HCT116 (cell line): ENCODE results near the gene TNFRSF8. TPM values are rescaled to one million over a fixed set of nuclear protein-coding genes. Genes with fewer than 3 reads are reported as not detected.
A peak's percentile ranks its signal among the peaks of the same experiment; 100 is the strongest.

ENCODE experiments used
- ATAC-seq: fragments of 200-7000 bp; cut with Tn5 transposase; 2 replicates; pipeline ENCODE4 v1.9.1; 2020; ENCODE audit warnings: mild to moderate bottlenecking, moderate library complexity
- BruUV-seq: library from RNA; stranded (reverse); fragments of 400-500 nt; replicated peaks from 2 replicates; lab custom pipeline; 2021; lab: Mats Ljungman, UMichigan
- CTCF ChIA-PET: fragments of 300-600 bp; sonication (Branson Sonifier 250); formaldehyde crosslinking; loops from one replicate; lab custom pipeline; 2021; ENCODE audit warnings: antibody characterized with exemption; lab: Charles Lee
- POLR2A ChIA-PET: fragments of 300-600, 350-600 bp; sonication (Branson Sonifier 250); formaldehyde crosslinking; loops from one replicate; lab custom pipeline; 2021; ENCODE audit warnings: antibody characterized with exemption; lab: Charles Lee
- RAD21 ChIA-PET, 2 experiments: fragments of 300-600 bp; sonication (Branson Sonifier 250); formaldehyde crosslinking; loops; one replicate each; lab custom pipeline; 2023; ENCODE audit warnings: low total read pairs in 2 of 2; ENCODE audit not compliant: uncharacterized antibody in 2 of 2, unreplicated experiment in 2 of 2, low non-redundant PET in 1 of 2; lab: Charles Lee
- DNase-seq: peaks from one replicate; pipeline ENCODE4 v3.0.0-alpha.2; 2010; ENCODE audit warnings: low read depth, low spot score
- H2AFZ ChIP-seq: fragments of 200-600 bp; shearing (Covaris generic), sonication (generic); 2 replicates; pipeline ENCODE4 v1.6.1; 2017; ENCODE audit warnings: low read depth, mixed run types, mixed read lengths, antibody characterized with exemption, low read length; ENCODE audit not compliant: poor library complexity, severe bottlenecking
- H3K27ac ChIP-seq: 2 replicates; pipeline ENCODE4 v1.5.1; 2012; ENCODE audit warnings: low read depth, low read length
- H3K27me3 ChIP-seq: fragments of 200-600 bp; sonication (generic); 2 replicates; pipeline ENCODE4 v1.6.1; 2016; ENCODE audit warnings: mixed run types, low read length, mixed read lengths; ENCODE audit not compliant: insufficient read depth
- H3K36me3 ChIP-seq, 2 experiments: fragments of 200-500 bp in 1 of 2; fragments of 200-600 bp in 1 of 2; sonication (Bioruptor generic) in 1 of 2; sonication (generic) in 1 of 2; 2 replicates each; pipeline versions ENCODE4 v1.5.1 to v1.6.1; 2014 to 2016; ENCODE audit warnings: low read length in 2 of 2, inconsistent platforms in 1 of 2, mixed read lengths in 1 of 2, mixed run types in 1 of 2; ENCODE audit not compliant: insufficient read depth in 2 of 2, control insufficient read depth in 1 of 2
- H3K4me1 ChIP-seq, 2 experiments: fragments of 200-600 bp in 1 of 2; sonication (generic) in 1 of 2; 2 replicates each; pipeline versions ENCODE4 v1.5.1 to v1.6.1; 2012 to 2017; ENCODE audit warnings: low read length in 2 of 2, inconsistent platforms in 1 of 2, mild to moderate bottlenecking in 1 of 2, mixed read lengths in 1 of 2, mixed run types in 1 of 2, moderate library complexity in 1 of 2; ENCODE audit not compliant: insufficient read depth in 2 of 2, control insufficient read depth in 1 of 2
- H3K4me2 ChIP-seq: fragments of 200-600 bp; sonication (generic); 2 replicates; pipeline ENCODE4 v1.6.1; 2017; ENCODE audit warnings: mixed run types, low read length, mixed read lengths
- H3K4me3 ChIP-seq, 2 experiments: fragments of 200-600 bp in 1 of 2; sonication (generic) in 1 of 2; replicated peaks in 1 of 2; 2 replicates each; pipeline ENCODE4 v1.5.1; 2011 to 2016; ENCODE audit warnings: low read length in 2 of 2, control low read depth in 1 of 2, low read depth in 1 of 2, mild to moderate bottlenecking in 1 of 2, mixed read lengths in 1 of 2, mixed run types in 1 of 2
- H3K79me2 ChIP-seq: fragments of 200-600 bp; sonication (generic); 2 replicates; pipeline ENCODE4 v1.6.1; 2017; ENCODE audit warnings: mild to moderate bottlenecking, mixed run types, low read length, moderate library complexity, mixed read lengths; ENCODE audit not compliant: insufficient read depth
- H3K9ac ChIP-seq: fragments of 200-600 bp; sonication (generic); 2 replicates; pipeline ENCODE4 v1.6.1; 2016; ENCODE audit warnings: low read length, mixed read lengths
- H3K9me2 ChIP-seq: fragments of 200-600 bp; sonication (generic), shearing (Covaris generic); 2 replicates; pipeline ENCODE4 v1.6.1; 2017; ENCODE audit warnings: mixed run types, mild to moderate bottlenecking, moderate library complexity; ENCODE audit not compliant: insufficient read depth
- H3K9me3 ChIP-seq, 2 experiments: fragments of 200-500 bp in 1 of 2; fragments of 200-600 bp in 1 of 2; sonication (Bioruptor generic) in 1 of 2; sonication (generic) in 1 of 2; 2 replicates each; pipeline ENCODE4 v1.6.1; 2014 to 2017; ENCODE audit warnings: low read length in 2 of 2, mixed read lengths in 2 of 2, inconsistent platforms in 1 of 2, low read depth in 1 of 2, mild to moderate bottlenecking in 1 of 2, mixed run types in 1 of 2, moderate library complexity in 1 of 2; ENCODE audit not compliant: control insufficient read depth in 1 of 2, insufficient read depth in 1 of 2
- H4K20me1 ChIP-seq: fragments of 200-600 bp; sonication (generic), shearing (Covaris generic); 2 replicates; pipeline ENCODE4 v1.6.1; 2017; ENCODE audit warnings: mixed run types, mild to moderate bottlenecking, moderate library complexity; ENCODE audit not compliant: insufficient read depth
- CBX3 ChIP-seq: IDR thresholded peaks from 2 replicates; pipeline ENCODE4 v1.6.1; 2012; ENCODE audit warnings: low read depth
- CEBPB ChIP-seq: IDR thresholded peaks from 2 replicates; pipeline ENCODE4 v1.6.1; 2012; ENCODE audit warnings: low read depth
- CTCF ChIP-seq, 3 experiments: fragments of 200-600 bp in 1 of 3; sonication (generic) in 1 of 3; IDR thresholded peaks in 2 of 3; conservative IDR thresholded peaks in 1 of 3; 2 replicates each; pipeline ENCODE4 v1.5.1; 2012 to 2017; ENCODE audit warnings: low read depth in 2 of 3, low read length in 2 of 3, antibody characterized with exemption in 1 of 3, borderline replicate concordance in 1 of 3, control low read depth in 1 of 3, mild to moderate bottlenecking in 1 of 3, mixed read lengths in 1 of 3, mixed run types in 1 of 3, moderate library complexity in 1 of 3; ENCODE audit not compliant: insufficient read depth in 1 of 3
- EGR1 ChIP-seq: IDR thresholded peaks from 2 replicates; pipeline ENCODE4 v1.6.1; 2012; ENCODE audit warnings: low read depth
- ELF1 ChIP-seq: IDR thresholded peaks from 2 replicates; pipeline ENCODE4 v1.6.1; 2012; ENCODE audit warnings: low read depth, borderline replicate concordance
- EZH2 ChIP-seq: fragments of 200-600 bp; sonication (generic); IDR thresholded peaks from 2 replicates; pipeline ENCODE4 v1.6.1; 2017; ENCODE audit warnings: antibody characterized with exemption, mixed run types
- EZH2phosphoT487 ChIP-seq: fragments of 200-600 bp; IDR thresholded peaks from 2 replicates; pipeline ENCODE4 v1.6.1; 2018; ENCODE audit warnings: antibody characterized with exemption, borderline replicate concordance
- FOSL1 ChIP-seq: IDR thresholded peaks from 2 replicates; pipeline ENCODE4 v1.6.1; 2012; ENCODE audit warnings: low read depth
- MAX ChIP-seq: IDR thresholded peaks from 2 replicates; pipeline ENCODE4 v1.6.1; 2012
- POLR2A ChIP-seq: IDR thresholded peaks from 2 replicates; pipeline ENCODE4 v1.7.0; 2011; ENCODE audit warnings: borderline replicate concordance; ENCODE audit not compliant: insufficient read depth, insufficient read length; ENCODE audit errors: extremely low read depth
- POLR2AphosphoS5 ChIP-seq: IDR thresholded peaks from 2 replicates; pipeline ENCODE4 v1.6.1; 2011; ENCODE audit warnings: mild to moderate bottlenecking, low read depth, low read length, moderate library complexity
- RAD21 ChIP-seq: IDR thresholded peaks from 2 replicates; pipeline ENCODE4 v1.6.1; 2012; ENCODE audit warnings: low read depth, mild to moderate bottlenecking
- REST ChIP-seq: IDR thresholded peaks from 2 replicates; pipeline ENCODE4 v1.6.1; 2012; ENCODE audit warnings: low read depth
- SIN3A ChIP-seq: IDR thresholded peaks from 2 replicates; pipeline ENCODE4 v1.6.1; 2012; ENCODE audit warnings: low read depth
- SP1 ChIP-seq: IDR thresholded peaks from 2 replicates; pipeline ENCODE4 v1.6.1; 2012; ENCODE audit warnings: low read depth
- YY1 ChIP-seq: IDR thresholded peaks from 2 replicates; pipeline ENCODE4 v1.6.1; 2011; ENCODE audit warnings: low read length, low read depth, moderate library complexity, mild to moderate bottlenecking; ENCODE audit not compliant: insufficient replicate concordance; ENCODE audit errors: extremely low read depth
- ZFX ChIP-seq: fragments of 450-650 bp; IDR thresholded peaks from 2 replicates; pipeline ENCODE4 v1.6.1; 2017
- ZNF274 ChIP-seq: fragments of 200-500 bp; sonication (Bioruptor generic); IDR thresholded peaks from 2 replicates; pipeline ENCODE4 v1.6.1; 2014; ENCODE audit warnings: mild to moderate bottlenecking, low read depth, low read length, inconsistent platforms
- intact Hi-C: fragments of 100-400 bp; cut with micrococcal nuclease; formaldehyde crosslinking; loops from 2 replicates; pipeline ENCODE4 v1.10.0; 2022
- total RNA-seq: library from RNA; stranded (reverse); gene quantifications from one replicate; pipeline ENCODE4 v1.2.1, GENCODE V29; 2021; ENCODE audit not compliant: unreplicated experiment
- TF ChIP-seq, protein P1 (sequence below): IDR thresholded peaks from 2 replicates; pipeline ENCODE4 v1.6.1; 2012
- TF ChIP-seq, protein P2 (sequence below): IDR thresholded peaks from 2 replicates; pipeline ENCODE4 v1.6.1; 2011; ENCODE audit warnings: mild to moderate bottlenecking, low read length, moderate library complexity; ENCODE audit not compliant: insufficient replicate concordance; ENCODE audit errors: extremely low read depth

Gene TNFRSF8
- total RNA-seq, 1 experiment from 2014 or later, result 0.17 TPM

DNA sequence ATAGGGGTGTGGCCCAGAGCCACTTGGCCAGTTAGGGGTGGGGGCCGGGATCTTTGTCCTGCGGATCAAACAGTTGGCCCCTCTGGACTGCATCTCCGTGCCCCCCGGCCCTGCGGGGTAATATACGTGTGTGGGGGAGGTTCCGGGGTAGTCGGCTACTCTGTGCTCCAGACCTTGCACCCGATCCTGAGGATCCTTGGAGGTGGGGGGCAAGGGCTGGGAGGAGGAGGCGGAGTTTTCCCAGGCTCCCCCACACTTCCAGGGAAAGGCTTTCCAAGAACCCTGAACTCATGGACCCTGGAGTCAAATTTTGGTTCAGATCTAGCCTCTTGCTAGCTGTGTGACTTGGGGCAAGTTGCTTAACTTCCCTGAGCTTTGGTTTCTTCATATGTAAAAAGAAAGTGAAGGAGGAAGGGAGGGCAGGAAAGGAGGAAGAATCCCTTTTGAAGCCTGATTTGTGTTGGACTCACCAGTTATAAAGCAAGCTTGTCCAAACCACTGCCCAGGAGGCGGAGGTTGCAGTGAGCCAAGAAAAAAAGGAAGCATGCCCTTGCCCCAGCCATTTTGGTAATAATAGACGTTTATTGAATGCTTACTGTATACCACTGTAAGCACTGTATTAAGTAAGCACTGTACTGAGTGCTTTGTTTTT is 43.1 kb upstream of the TNFRSF8 start:
- Histone ChIP-seq H3K27ac (peak overlapping the region; percentile 73), H4K20me1 (no peaks in the 10 kb centered on the region), H3K9me2 (no peaks in the 10 kb centered on the region), H3K36me3 (peaks cover 3 to 8% of the 10 kb centered on the region in 2 experiments; a peak in 3 of 4 replicates), H3K79me2 (peaks cover 16% of the 10 kb centered on the region; the same call in 1 of the 2 replicates), H3K4me2 (peak overlapping the region; percentile 90)
- ChIA-PET RAD21 (no interaction called here), CTCF (interaction anchor here (1.0 to 1.9 kb wide), 3 partner anchors 11 to 112 kb away, joined by 3 to 5 read pairs (median 3); no protein-coding TSS in a partner anchor)
- TF ChIP-seq CTCF (IDR thresholded peaks at IDR 0.05 in 2 of 3, conservative IDR thresholded peaks at IDR 0.05 in 1 of 3; ENCODE audit: borderline replicate concordance in 1 of 3, insufficient read depth in 1 of 3, low read depth in 2 of 3, low read length in 2 of 3) (no peak), RAD21 (no peak), REST (no peak), SP1 (no peak), ELF1 (no peak), ZFX (no peak), EZH2phosphoT487 (no peak), POLR2AphosphoS5 (no peak), YY1 (no peak), MAX (no peak), EZH2 (no peak), EGR1 (no peak), ZNF274 (no peak), SIN3A (no peak), CBX3 (no peak), POLR2A (no peak), FOSL1 (no peak), CEBPB (no peak)
- TF ChIP-seq, protein P1, sequence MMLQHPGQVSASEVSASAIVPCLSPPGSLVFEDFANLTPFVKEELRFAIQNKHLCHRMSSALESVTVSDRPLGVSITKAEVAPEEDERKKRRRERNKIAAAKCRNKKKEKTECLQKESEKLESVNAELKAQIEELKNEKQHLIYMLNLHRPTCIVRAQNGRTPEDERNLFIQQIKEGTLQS, result no peak
- TF ChIP-seq, protein P2, sequence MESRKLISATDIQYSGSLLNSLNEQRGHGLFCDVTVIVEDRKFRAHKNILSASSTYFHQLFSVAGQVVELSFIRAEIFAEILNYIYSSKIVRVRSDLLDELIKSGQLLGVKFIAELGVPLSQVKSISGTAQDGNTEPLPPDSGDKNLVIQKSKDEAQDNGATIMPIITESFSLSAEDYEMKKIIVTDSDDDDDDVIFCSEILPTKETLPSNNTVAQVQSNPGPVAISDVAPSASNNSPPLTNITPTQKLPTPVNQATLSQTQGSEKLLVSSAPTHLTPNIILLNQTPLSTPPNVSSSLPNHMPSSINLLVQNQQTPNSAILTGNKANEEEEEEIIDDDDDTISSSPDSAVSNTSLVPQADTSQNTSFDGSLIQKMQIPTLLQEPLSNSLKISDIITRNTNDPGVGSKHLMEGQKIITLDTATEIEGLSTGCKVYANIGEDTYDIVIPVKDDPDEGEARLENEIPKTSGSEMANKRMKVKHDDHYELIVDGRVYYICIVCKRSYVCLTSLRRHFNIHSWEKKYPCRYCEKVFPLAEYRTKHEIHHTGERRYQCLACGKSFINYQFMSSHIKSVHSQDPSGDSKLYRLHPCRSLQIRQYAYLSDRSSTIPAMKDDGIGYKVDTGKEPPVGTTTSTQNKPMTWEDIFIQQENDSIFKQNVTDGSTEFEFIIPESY, result no peak
- TF ChIP-seq, all 23 proteins: peak for 0
- Histone ChIP-seq H3K9me3 (no peaks in the 10 kb centered on the region), H3K27me3 (no peaks in the 10 kb centered on the region), H3K4me1 (peaks cover 0 to 17% of the 10 kb centered on the region in 2 experiments; a peak in 2 of 4 replicates), H2AFZ (no peak overlapping the region), H3K9ac (peak overlapping the region; percentile 85), H3K4me3 (peak overlapping the region; percentile 91 to 95)
- ATAC-seq, result peak; percentile 19
- TSS peak; percentile 66 for BruUV-seq
- intact Hi-C loops, result no loop called here
- DNase-seq, result no peak
- POLR2A ChIA-PET, result interaction anchor here (1.0 to 4.2 kb wide), 5 partner anchors 25 to 111 kb away, joined by 3 to 70 read pairs (median 6); partner anchors contain the start of genes MFN2 and PLOD1
